ENCODE results near the gene CARS2.

CARS2 gene

GRCh38 chr13:110649551-110649950 is 56.4 kb downstream of the CARS2 start:
- no peak for DNase-seq

- no peak for DNase-seq
These were observed 57.0 kb downstream of the CARS2 start for GRCh38 chr13:110648848-110649421.

DNA sequence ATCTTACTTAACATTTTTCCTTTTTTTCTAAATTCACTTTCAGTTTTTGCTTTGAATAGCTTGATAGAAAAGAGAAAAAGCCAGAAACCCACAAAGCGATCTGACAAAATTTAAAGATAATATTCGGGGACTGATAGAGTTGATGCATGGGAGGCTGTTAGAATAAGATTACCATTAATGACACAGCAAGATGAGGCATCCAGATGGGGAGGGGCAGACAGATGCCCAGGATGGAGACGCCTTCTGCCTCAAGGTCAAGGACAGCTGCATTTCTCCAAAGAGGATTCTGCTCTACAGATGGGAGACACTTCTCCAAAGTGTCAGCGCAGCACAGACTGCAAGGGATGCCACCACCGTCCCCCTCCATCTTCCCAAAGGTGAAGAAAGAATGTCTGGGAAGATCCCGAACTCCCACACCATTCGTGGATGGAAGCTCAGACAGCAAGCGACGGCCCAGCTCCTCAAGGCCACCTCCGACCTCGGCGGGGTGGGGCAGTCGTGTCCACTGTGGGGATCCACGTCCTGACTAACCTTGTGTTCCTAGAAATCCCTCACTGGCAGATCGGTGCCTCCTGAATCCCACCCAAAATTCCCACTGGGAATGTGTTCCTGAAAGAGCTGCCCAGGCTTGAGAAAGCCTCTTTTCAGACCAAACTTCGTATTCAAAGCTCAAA is 57.6 kb downstream of the CARS2 start:
- no peak for DNase-seq

DNA sequence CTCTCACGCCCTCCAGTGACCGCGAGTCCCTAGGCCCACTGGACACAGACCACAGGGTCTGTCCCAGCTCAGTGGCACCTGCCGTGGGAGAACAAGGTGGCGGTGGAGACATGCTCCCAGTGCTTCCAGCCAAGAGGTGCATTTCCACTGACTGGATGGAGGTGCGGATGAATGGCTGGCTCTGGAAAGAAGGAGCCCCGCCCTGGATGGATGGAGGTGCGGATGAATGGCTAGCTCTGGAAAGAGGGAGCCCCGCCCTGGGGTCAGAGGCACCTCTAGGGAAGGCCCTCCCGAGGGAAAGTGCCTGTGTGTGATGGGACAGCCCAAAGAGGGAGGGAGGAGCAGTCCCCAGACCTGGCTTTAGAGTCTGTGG is 58.6 kb downstream of the CARS2 start:
- no peak for DNase-seq

DNA sequence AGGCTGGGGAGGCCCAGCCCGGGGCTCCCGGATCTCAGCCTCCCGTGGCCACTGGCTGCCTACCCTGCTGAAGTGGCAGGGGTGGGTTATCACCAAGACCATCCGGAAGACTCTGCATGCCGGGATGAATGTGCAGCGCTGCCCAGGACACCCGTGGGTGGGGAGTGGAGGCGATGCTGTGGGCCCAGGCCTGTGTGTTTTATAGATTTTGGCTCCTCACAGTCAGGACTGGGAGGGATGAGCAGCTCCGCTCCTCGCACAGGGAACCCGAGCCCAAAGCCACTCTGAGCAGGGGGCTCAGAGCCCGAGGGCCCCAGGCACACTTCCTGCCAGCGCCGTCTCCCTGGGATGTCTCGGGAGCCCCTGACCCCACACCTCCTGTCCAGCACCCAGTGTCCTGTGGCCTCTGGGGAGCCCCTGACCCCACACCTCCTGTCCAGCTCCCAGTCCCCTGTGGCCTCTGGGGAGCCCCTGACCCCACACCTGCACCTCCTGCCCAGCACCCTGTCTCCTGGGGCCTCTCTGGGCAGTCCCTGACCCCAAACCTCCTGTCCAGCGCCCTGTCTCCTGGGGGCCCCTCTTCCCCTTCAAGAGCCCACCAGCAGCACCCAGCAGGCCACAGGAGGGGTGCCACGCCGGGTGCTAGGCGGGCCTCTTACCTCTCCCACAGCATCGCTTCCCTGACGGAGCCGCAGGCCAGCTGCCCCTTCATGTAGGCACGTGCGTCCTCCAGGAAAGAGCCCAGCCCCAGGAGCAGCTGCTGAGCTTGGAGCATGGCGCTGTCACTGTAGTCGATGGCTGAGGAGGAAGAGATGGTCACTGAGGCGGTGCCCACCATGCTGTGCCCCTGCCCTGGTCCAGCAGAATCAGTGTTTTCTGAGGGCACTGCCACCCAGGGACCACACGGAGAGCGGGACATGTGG is 59.2 kb downstream of the CARS2 start:
- DNase-seq = no peak

GRCh38 chr13:110645750-110646149 is 60.2 kb downstream of the CARS2 start:
- no peak for DNase-seq

- peak; percentile 73 for DNase-seq
These were observed 60.9 kb downstream of the CARS2 start for GRCh38 chr13:110644892-110645521.

GRCh38 chr13:110643768-110644421 is 62.0 kb downstream of the CARS2 start:
- no peak for DNase-seq

DNA sequence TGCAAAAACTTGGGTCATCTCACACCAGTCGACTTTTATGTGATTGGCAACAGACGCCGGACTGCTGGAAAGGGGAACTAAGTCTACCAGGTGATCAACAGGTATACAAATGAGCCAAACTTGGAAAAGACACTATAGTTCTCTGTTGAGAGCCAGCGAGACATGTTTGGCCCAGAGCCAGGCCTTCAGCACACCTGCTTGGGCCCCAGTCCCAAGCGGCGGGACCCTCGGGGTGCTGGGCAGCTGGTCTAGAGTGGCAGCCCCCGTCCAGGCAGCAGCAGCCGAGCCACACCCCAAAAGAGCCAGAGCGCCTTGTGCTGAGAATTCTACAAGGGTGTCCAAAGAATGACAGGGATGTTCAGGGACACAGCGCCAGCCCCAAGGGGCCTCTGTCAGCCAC is 62.6 kb downstream of the CARS2 start:
- no peak for DNase-seq

DNA sequence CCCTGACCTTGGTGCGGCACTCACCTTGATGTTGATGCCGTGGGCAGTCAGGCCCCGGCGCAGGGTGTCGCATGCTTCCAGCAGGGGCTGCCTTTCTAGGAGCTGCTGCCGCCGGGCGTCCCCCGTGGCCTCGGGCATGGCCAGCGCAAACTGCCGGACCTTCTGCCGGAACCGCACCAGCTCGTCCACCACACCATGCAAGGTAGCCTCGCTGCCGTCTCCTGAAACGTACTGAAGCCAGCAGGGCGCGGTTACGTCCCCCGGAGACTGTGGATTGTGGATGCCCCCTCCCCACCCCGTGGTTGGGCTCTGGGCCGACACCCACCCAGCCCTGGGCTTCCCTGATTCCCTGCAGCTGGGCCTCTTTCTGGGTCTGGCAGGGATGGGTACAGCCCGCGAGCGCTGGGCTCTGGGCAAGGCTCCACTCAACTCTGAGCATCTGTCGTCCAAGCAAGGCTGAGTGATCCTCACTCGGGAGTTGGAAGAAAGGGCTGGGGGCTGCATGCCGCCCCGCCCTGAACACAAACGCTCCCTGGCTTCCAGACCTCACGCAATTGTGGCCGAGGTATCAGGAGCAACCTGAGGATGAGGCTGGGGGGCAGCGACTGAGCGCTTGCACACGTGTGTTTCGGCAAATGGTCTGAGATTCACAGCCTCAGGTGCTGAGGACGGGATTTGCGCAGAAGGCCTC is 63.5 kb downstream of the CARS2 start:
- no peak for DNase-seq

GRCh38 chr13:110641055-110642015 is 64.6 kb downstream of the CARS2 start:
- no peak for DNase-seq

- no peak for DNase-seq
These were observed 65.3 kb downstream of the CARS2 start for GRCh38 chr13:110640591-110641029.

GRCh38 chr13:110639935-110640334 is 66.0 kb downstream of the CARS2 start:
- no peak for DNase-seq

DNA sequence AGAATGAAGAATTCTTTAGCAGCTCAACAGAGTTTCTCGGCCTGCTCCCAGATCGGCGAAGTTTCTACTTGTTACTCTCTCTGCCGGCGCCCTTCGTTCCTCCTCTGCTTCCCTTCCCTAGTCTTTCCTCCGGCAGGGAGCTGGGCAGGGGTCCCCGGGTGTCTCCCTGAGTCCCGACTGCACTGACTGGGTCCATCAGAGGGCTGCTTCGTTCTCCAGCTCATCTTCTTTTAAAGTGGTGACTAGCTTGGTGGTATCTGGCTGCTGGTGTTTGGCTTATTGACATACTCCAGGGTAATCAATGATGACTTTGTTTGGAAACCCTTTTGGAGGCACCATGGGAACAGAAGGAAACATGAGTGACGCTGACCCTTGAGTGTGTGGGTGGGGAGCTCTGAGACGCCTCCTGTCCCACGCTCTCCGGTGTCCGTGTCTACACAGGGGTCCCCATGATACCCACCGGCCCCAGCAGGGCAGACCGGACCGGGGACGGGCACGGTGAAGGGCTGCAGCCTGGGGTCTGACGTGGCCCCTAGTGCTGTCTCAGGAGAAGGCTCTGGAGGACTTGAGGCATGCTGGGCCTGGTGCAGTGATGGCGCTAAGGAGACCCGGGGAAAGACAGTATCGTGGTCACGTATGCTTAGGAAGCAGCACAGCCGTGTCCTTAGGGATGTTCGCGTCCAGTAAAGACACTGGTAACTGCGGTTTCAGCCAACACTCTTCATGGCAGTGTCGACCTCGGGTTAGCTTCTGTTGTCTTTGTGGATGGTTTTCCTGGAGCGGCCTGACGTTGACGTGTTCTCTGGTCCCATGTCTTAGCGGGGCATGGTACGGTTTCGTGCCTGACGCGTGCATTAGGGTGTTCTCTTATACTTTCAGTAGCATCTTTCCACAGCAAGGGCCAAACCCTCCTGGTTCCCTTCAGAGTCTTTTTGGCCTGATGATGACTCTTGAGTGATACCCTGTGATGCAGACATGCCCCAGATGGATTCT is 66.8 kb downstream of the CARS2 start:
- DNase-seq = no peak

GRCh38 chr13:110638257-110638656 is 67.7 kb downstream of the CARS2 start:
- DNase-seq = no peak

DNA sequence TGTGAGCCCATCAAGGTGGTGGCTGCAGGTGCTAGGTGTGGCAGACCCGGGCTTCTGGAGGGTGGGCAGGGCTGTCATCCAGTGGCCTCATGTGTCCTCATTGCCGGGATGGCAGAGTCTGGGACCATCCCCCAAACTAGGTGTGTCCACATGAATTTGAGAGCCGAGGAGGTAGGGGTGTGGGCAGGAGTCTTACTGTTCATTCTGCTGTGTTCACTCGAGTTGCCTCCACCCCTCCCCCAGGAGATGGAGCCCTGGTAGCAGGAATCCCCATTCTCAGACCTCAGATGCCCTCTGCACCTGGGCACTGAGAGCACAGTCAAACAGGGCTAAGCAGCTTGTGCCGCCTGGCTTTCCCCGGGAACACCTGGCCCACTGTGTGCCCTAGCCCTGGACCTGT is 68.2 kb downstream of the CARS2 start:
- DNase-seq = no peak

- no peak for DNase-seq
These were observed 68.6 kb downstream of the CARS2 start for GRCh38 chr13:110637275-110637674.

- DNase-seq = no peak
These were observed 69.2 kb downstream of the CARS2 start for GRCh38 chr13:110636701-110637201.

GRCh38 chr13:110636053-110636475 is 69.9 kb downstream of the CARS2 start:
- DNase-seq = no peak

Measured in left hindlimb (tissue), 1 donor.